ENCODE data around the gene KIFAP3.
A peak's percentile ranks its signal among the peaks of the same experiment; 100 is the strongest.
"Not testable (repeated sequence)": the region's sequence is repeated elsewhere in the genome, so short reads cannot be mapped to it uniquely, and the experiment has no call there.

Gene KIFAP3

DNA sequence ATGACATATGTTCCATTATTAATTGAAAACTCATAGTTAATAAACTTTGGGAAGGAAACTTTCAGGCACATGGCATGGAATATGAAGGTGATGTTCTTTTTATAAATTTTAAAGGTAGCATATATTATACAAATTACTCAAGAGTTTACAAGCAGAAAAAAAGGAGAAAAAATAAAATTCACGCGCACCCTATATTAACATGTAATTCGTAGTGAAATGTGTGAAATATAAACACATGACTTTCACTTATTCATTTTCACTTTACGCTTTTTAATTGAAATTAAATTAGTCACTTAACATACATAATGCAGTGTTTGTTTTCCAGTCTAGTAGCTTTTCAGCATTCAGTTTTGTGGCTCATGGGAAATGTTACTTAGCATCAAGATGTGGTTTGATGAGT is 153.4 kb downstream of the KIFAP3 start:
- no peak for DNase-seq

- DNase-seq, result no peak
Measured at GRCh38 chr1:169918927-169919326, 155.6 kb downstream of the KIFAP3 start.

- not testable (repeated sequence) for DNase-seq
Measured at GRCh38 chr1:169918220-169918619, 156.3 kb downstream of the KIFAP3 start.

- DNase-seq, result no peak
Measured at GRCh38 chr1:169915150-169915549, 159.3 kb downstream of the KIFAP3 start.

GRCh38 chr1:169914531-169914930 is 160.0 kb downstream of the KIFAP3 start:
- DNase-seq, result no peak

DNA sequence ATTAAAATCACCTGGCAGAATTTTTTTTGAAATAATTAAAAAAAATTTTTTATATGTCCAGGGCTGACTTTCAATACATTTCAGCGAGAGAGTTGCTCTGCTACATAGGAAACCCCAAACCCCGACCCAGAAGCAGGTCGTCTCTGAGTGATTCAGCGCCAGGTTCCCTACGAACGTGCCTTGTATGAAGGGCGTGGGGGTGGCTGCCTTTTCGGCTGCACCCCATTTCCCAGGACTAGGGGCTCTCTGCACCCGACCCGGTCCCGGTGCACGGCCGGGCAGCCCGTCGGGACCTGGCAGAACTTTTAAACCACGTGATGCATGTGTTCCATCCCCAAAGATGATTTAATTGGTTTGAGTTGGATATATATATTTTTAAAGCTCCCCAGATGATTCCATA is 165.0 kb downstream of the KIFAP3 start:
- DNase-seq, result no peak

DNA sequence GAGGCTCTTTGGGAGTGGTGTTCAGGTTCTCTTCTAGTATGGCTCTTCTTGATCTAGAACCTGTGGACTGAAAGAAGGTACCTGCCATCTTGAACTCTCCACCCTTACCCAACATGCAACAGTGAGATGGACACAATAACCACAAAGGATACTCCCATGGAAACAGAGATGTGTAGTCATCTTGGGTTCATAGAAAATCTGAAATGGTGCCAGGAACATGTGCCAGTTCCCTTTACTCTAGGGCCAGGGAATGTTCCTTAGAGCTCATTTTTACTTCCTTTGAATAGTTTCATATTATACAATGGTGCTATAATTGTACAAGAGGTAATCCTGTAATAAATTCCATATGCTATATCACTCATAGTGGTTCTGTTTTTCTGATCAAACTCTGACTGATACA is 167.6 kb downstream of the KIFAP3 start:
- no peak for DNase-seq

- DNase-seq, result no peak
Measured at GRCh38 chr1:169904834-169905233, 169.7 kb downstream of the KIFAP3 start.

GRCh38 chr1:169902751-169903150 is 171.7 kb downstream of the KIFAP3 start:
- no peak for DNase-seq

GRCh38 chr1:169901115-169901514 is 173.4 kb downstream of the KIFAP3 start:
- no peak for DNase-seq

- DNase-seq, result no peak
Measured at GRCh38 chr1:169900571-169900970, 173.9 kb downstream of the KIFAP3 start.

GRCh38 chr1:169899519-169900217 is 174.8 kb downstream of the KIFAP3 start:
- DNase-seq, result no peak

GRCh38 chr1:169896013-169896412 is 178.5 kb downstream of the KIFAP3 start:
- no peak for DNase-seq

- no peak for DNase-seq
Measured at GRCh38 chr1:169894424-169895145, 179.9 kb downstream of the KIFAP3 start.

DNA sequence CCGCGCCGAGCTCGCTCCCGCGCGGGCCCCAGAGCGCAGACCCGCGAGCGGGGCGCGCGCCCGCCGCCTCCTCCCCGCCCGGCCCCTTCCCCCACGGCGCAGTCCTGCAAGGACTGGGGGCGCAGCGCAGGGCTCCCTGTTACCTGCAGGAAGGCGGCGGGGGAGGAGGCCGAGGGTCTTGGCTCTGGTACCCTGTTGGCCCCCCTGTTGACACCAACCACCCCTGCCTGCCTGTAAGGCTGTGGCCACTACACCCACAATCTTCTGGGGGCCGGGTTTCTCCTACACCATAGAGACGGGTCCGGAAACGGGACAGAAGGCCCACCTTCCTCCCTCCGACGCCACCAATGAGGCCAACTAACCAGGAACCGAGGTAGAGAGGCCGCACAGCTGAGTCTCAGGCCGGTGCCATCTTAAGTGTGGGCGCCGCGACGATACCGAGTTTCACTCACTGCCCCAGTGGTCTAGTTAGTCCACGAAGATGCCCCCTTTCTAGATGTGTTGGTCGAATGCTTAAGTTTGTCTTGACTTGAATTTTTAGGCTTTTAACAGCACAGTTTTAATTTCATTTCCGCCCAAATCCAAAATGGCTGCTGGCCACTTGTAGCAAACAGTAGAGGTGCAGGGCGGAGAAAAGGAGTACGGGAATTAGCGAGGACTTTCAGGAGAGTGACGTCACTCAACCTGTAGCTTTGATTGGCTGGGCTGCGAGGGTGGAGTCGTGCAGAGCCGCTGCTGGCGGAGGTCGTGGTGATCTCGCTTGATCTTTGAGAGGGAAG is 180.7 kb downstream of the KIFAP3 start, which contains the start of gene SCYL3:
SCYL3 (minus strand) TSS at position 252 of the 779 bp plus-strand sequence. CDS start 5,056 bp downstream, outside the sequence.
- peak; percentile 94 for DNase-seq

GRCh38 chr1:169892927-169893644 is 181.4 kb downstream of the KIFAP3 start:
- no peak for DNase-seq

DNA sequence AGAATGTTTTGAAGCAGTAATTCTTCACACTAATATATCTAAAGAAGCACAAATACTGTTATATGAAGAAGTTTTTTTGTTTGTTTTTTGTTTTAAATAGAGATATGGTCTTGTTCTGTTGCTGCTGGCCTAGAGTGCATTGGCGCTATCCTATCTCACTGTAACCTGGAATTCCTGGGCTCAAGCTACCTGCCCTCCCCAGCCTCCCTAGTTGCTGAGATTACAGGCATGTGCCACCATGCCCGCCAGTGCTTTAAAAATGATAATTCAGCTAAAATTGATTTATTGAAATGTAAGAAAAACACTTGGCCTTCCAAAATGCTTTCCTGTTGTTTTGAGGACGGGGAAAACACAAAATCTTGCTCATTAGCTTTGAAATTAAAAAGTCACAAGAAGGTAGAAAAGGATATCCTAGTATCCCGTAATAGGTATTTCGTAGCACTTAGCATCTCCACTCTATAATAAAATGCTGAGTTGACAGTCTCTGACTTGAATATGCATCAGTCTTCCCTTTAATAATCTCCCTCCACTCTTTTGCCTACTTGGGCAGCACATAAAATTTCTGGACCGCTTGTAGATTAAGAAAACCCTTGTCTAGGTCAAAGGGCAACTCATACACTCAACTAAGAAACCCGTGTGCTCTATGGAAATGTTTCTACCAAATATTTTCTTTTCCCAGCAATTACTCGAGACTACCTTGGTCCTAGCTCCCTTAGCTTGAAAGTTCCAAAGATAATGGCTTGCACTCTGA is 182.1 kb downstream of the KIFAP3 start:
- DNase-seq, result no peak

DNA sequence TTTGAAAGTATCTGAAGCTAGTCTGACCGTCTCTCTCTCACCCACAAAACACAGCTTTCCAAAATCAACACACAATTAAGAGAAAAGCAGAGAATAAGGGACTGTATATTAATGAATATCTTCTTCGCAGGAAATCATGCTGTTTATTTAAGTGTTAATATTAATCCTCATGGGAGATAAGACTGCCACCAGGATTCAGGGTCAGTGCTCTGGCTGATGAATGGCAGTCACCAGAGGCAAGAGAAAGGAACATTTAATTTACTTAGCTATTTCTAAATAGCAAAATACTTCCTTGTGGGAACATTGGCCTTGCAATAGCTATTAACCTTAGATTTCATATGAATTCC is 183.0 kb downstream of the KIFAP3 start:
- DNase-seq, result no peak

DNA sequence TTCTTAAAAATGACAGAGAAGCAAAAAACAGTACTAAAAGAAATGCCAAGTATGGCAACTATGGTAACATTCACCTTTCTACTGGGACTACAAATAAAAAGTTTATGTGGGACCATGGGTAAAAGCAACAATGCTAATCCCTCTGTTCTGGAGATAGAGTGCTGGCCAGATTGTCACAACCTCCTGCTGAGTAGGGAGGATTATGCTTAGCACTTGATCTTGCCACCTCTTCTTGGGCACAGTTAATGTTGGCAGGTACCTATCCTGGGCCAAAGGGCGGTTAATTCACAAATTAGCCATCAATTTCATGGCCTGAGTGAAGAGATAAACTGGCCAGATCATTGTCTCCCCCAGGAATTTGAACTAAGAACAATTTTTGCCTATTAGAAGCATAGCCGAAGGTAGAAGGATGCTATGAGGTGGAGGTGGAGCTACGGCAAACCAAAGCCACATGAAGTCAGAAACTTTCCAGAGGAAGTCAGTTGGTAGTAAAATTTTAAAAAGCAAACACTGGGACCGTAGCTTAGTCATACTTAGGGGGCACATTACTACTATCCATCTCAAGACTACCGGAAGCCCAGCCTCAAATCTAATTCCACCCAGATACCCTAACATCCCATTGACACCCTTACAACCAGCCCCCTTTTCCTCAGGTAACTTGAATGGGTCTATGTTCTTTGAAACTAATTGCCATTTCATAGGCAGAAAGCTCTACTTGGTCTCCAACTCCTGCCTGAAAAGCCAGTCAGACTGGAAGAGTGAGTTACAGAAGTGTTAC is 183.5 kb downstream of the KIFAP3 start:
- DNase-seq, result no peak

GRCh38 chr1:169889871-169890270 is 184.6 kb downstream of the KIFAP3 start:
- no peak for DNase-seq

DNA sequence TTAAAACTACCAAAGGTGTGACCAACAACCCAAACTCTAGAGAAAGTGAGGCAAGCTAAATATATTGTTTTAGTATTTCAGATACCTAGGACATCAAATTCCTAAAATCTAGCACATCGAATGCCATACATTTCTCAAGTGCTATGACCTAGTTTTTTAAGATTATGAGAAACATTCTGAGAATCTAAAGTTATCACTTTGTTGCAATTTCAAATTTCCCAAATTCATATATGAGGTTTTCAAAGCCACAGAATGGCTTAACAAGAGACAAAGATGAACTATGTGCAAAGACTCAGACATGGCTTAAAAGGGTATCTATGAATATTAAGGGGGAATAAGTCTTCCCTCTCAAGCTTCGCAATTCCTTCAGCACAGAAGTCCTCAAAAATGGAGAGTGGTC is 187.6 kb downstream of the KIFAP3 start:
- no peak for DNase-seq

DNA sequence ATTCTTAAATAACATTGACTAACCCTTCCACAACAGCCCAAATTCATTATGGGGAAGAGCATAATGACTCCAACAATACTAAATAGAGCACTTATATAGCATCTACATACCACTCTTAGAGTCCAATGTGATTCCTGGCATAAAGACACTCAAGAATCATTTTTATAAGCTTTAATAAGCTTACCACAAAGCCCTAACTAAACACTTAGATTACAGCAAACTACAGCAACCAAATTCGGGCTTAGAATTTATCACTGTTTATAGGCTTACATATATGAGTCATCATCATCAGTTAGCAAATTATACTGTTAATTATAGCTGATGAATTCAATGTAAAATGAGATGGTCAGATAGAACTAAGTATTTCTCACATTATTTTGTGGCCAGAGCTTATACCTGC is 188.1 kb downstream of the KIFAP3 start:
- no peak for DNase-seq

All from COR-L47 (cell line).